ENCODE results near the gene EXOC3. TPM values are rescaled to one million over a fixed set of nuclear protein-coding genes. Genes with fewer than 3 reads are reported as not detected.

EXOC3 gene
- total and polyA plus RNA-seq, 2 of the 8 experiments (the other 6 are each of a cell fraction or from before 2014, with no cell fraction given) = 14.4 to 30.0 TPM

DNA sequence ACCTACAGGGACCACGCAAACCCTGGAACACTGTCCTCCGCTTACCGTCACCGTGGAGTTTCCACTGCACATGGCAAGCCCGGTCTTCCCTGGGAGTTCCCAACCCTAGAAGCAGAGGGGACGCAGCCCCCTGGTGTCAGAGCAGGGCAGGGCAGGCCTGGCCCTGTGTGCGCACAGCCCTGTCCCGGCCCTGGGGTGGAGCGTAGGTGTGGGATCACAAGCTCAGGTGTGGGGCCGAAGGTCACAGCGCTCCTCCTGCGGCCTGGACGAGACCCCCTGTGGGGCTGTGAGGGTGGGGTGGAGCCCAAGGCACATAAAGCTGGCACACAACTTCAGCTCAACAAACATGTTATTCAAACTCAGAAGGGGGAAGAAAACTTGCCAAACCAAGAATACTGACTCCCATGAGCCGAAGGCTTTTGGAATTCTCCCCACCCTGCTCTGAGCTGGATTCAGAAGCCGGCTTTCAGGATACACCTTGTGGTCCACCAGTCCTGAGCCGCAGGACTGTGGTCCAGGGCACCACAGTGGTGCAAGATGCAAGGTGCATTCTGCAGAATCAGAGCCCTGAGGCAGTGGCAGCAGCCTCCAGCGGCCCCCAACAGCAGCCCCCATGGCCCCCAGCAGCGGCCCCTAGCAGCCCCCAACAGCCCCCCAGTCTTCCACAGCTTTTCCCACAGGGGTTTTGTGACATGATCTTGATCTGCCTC lies 11.8 kb upstream of the EXOC3 start (continued):
- TF ChIP-seq POLR2AphosphoS5 (IDR thresholded peaks at IDR 0.05; ENCODE audit: low read depth, low read length) (no peak), GABPA (IDR thresholded peaks at IDR 0.05; ENCODE audit: borderline replicate concordance, insufficient read depth, low read length) (0 out of 2 replicates have a peak, but pooled peaks have one; percentile 57), ASH2L (IDR thresholded peaks at IDR 0.05; ENCODE audit: low read length) (no peak), CHD1 (IDR thresholded peaks at IDR 0.05; ENCODE audit: low read depth, low read length) (no peak), RNF2 (IDR thresholded peaks at IDR 0.05; ENCODE audit: borderline replicate concordance, low read depth, low read length, missing control alignments, poor library complexity, severe bottlenecking) (no peak), RAD21 (IDR thresholded peaks at IDR 0.05 in 1 of 2, conservative IDR thresholded peaks at IDR 0.05 in 1 of 2; ENCODE audit: low read depth in 2 of 2, low read length in 2 of 2) (peak; percentile 83 to 90)
